ENCODE results near the gene COPRS. TPM values are rescaled to one million over a fixed set of nuclear protein-coding genes. Genes with fewer than 3 reads are reported as not detected.

COPRS gene
- total RNA-seq, 1 experiment from 2014 or later: 37.5 TPM

DNA sequence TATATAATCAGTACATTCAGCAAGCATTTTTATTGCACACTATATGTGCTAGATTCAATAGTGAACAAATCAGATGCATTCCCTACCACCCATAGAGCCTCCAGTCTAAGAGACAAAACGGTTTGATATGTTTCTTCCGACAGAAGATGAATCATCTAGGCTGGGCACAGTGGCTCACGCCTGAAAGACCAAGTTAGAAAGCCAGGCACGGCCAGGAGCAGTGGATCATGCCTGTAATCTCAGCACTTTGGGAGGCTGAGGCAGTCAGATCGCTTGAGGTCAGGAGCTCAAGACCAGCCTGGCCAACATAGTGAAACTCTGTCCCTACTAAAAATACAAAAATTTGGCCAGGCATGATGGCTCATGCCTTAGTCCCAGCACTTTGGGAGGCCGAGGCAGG is 18.3 kb upstream of the COPRS start (continued):
- TF ChIP-seq FOXP4 (CRISPR knock-in tag; IDR thresholded peaks at IDR 0.05) (no peak), EMX1 (CRISPR knock-in tag; IDR thresholded peaks at IDR 0.05) (no peak)

GRCh38 chr17:31875081-31875480 is 16.0 kb upstream of the COPRS start:
- ATAC-seq: no peak
- Mint-ChIP-seq H3K27ac (no peak overlapping the region), H3K9me3 (no peaks in the 10 kb centered on the region), H3K36me3 (peaks cover 76% of the 10 kb centered on the region), H3K4me3 (no peak overlapping the region), H3K27me3 (ENCODE audit: low read depth) (no peaks in the 10 kb centered on the region), H3K4me1 (no peaks in the 10 kb centered on the region)
- POLR2A ChIA-PET: interaction anchor here (0.7 kb wide), 1 partner anchor 359 kb away, joined by 4 read pairs; no protein-coding TSS in a partner anchor
- TF ChIP-seq, protein P1, sequence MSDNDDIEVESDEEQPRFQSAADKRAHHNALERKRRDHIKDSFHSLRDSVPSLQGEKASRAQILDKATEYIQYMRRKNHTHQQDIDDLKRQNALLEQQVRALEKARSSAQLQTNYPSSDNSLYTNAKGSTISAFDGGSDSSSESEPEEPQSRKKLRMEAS (CRISPR knock-in tag; IDR thresholded peaks at IDR 0.05): no peak
- TF ChIP-seq ZNF396 (CRISPR knock-in tag; IDR thresholded peaks at IDR 0.05; ENCODE audit: borderline replicate concordance) (no peak), TEAD1 (CRISPR knock-in tag; IDR thresholded peaks at IDR 0.05) (no peak), CREB1 (CRISPR knock-in tag; IDR thresholded peaks at IDR 0.05) (no peak), PRDM15 (CRISPR knock-in tag; IDR thresholded peaks at IDR 0.05) (no peak), E2F1 (CRISPR knock-in tag; IDR thresholded peaks at IDR 0.05) (no peak), MYBL2 (CRISPR knock-in tag; IDR thresholded peaks at IDR 0.05) (no peak), JUN (CRISPR knock-in tag; IDR thresholded peaks at IDR 0.05) (no peak), SMAD3 (CRISPR knock-in tag; IDR thresholded peaks at IDR 0.05; ENCODE audit: borderline replicate concordance) (no peak), CREM (CRISPR knock-in tag; IDR thresholded peaks at IDR 0.05) (no peak), ZNF121 (CRISPR knock-in tag; IDR thresholded peaks at IDR 0.05) (no peak), SOX15 (CRISPR knock-in tag; IDR thresholded peaks at IDR 0.05) (no peak), NR3C1 (CRISPR knock-in tag; conservative IDR thresholded peaks at IDR 0.05; ENCODE audit: low read depth) (no peak), OVOL2 (CRISPR knock-in tag; IDR thresholded peaks at IDR 0.05; ENCODE audit: borderline replicate concordance) (no peak), JAZF1 (CRISPR knock-in tag; IDR thresholded peaks at IDR 0.05) (no peak), TP53 (CRISPR knock-in tag; IDR thresholded peaks at IDR 0.05) (no peak)
- TF ChIP-seq, protein P2, sequence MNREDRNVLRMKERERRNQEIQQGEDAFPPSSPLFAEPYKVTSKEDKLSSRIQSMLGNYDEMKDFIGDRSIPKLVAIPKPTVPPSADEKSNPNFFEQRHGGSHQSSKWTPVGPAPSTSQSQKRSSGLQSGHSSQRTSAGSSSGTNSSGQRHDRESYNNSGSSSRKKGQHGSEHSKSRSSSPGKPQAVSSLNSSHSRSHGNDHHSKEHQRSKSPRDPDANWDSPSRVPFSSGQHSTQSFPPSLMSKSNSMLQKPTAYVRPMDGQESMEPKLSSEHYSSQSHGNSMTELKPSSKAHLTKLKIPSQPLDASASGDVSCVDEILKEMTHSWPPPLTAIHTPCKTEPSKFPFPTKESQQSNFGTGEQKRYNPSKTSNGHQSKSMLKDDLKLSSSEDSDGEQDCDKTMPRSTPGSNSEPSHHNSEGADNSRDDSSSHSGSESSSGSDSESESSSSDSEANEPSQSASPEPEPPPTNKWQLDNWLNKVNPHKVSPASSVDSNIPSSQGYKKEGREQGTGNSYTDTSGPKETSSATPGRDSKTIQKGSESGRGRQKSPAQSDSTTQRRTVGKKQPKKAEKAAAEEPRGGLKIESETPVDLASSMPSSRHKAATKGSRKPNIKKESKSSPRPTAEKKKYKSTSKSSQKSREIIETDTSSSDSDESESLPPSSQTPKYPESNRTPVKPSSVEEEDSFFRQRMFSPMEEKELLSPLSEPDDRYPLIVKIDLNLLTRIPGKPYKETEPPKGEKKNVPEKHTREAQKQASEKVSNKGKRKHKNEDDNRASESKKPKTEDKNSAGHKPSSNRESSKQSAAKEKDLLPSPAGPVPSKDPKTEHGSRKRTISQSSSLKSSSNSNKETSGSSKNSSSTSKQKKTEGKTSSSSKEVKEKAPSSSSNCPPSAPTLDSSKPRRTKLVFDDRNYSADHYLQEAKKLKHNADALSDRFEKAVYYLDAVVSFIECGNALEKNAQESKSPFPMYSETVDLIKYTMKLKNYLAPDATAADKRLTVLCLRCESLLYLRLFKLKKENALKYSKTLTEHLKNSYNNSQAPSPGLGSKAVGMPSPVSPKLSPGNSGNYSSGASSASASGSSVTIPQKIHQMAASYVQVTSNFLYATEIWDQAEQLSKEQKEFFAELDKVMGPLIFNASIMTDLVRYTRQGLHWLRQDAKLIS (CRISPR knock-in tag; IDR thresholded peaks at IDR 0.05; ENCODE audit: borderline replicate concordance): no peak
- TF ChIP-seq, protein P3, sequence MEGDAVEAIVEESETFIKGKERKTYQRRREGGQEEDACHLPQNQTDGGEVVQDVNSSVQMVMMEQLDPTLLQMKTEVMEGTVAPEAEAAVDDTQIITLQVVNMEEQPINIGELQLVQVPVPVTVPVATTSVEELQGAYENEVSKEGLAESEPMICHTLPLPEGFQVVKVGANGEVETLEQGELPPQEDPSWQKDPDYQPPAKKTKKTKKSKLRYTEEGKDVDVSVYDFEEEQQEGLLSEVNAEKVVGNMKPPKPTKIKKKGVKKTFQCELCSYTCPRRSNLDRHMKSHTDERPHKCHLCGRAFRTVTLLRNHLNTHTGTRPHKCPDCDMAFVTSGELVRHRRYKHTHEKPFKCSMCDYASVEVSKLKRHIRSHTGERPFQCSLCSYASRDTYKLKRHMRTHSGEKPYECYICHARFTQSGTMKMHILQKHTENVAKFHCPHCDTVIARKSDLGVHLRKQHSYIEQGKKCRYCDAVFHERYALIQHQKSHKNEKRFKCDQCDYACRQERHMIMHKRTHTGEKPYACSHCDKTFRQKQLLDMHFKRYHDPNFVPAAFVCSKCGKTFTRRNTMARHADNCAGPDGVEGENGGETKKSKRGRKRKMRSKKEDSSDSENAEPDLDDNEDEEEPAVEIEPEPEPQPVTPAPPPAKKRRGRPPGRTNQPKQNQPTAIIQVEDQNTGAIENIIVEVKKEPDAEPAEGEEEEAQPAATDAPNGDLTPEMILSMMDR (IDR thresholded peaks at IDR 0.05): no peak
- TF ChIP-seq, protein P4, sequence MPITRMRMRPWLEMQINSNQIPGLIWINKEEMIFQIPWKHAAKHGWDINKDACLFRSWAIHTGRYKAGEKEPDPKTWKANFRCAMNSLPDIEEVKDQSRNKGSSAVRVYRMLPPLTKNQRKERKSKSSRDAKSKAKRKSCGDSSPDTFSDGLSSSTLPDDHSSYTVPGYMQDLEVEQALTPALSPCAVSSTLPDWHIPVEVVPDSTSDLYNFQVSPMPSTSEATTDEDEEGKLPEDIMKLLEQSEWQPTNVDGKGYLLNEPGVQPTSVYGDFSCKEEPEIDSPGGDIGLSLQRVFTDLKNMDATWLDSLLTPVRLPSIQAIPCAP (CRISPR knock-in tag; IDR thresholded peaks at IDR 0.05): no peak
- TF ChIP-seq, protein P5, sequence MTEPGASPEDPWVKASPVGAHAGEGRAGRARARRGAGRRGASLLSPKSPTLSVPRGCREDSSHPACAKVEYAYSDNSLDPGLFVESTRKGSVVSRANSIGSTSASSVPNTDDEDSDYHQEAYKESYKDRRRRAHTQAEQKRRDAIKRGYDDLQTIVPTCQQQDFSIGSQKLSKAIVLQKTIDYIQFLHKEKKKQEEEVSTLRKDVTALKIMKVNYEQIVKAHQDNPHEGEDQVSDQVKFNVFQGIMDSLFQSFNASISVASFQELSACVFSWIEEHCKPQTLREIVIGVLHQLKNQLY (CRISPR knock-in tag; IDR thresholded peaks at IDR 0.05): no peak
- no peak for DNase-seq (ENCODE audit: low spot score)
- CTCF ChIA-PET: no interaction called here
